Stimulated activated effector memory CD8-positive, alpha-beta T cell treated with anti-CD3 and anti-CD28 coated beads, Interleukin-12 subunit alpha, Interleukin-12 subunit beta, amount 100 ng/mL, for 72 hours (primary cell): ENCODE results near the gene TANGO6.

Source experiments
- ATAC-seq: fragments of 150-1000 bp; cut with Tn5 transposase; 2 replicates; pipeline ENCODE4 v1.10.0; 2021
- DNase-seq, 2 donors: peaks; one replicate each; pipeline ENCODE4 v3.0.0; 2021 to 2022; ENCODE audit warnings: low spot score in 2 of 2
- H3K27ac Mint-ChIP-seq: one replicate; pipeline ENCODE4 v1.8.0; 2022; ENCODE audit warnings: mild to moderate bottlenecking, mixed read lengths
- H3K36me3 Mint-ChIP-seq: one replicate; pipeline ENCODE4 v1.8.0; 2022; ENCODE audit warnings: mild to moderate bottlenecking, mixed read lengths
- H3K4me1 Mint-ChIP-seq: one replicate; pipeline ENCODE4 v1.8.0; 2022; ENCODE audit warnings: mixed read lengths
- H3K4me3 Mint-ChIP-seq: one replicate; pipeline ENCODE4 v1.8.0; 2022; ENCODE audit warnings: mild to moderate bottlenecking, mixed read lengths
- H3K9me3 Mint-ChIP-seq: one replicate; pipeline ENCODE4 v1.8.0; 2022; ENCODE audit warnings: mixed read lengths

The TANGO6 gene

DNA sequence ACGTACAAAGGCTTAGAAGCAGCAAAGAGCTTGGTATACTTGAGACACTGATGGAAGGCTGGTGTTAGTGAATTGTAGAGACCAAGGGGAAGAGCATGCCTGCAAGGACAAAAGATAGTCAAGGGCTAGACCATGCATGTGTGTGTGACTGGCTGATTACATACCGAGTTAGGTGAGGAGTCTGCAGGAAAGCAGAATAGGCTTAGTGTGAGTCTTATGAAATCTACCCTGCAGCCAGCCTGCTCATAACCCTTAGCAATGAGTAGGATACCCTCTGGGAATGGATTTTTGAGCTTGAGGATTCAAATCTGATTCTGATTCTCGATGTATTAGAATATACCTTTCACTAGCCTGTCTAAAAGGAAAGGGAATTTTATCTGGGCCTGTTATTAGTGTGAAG lies 77.0 kb downstream of the TANGO6 start:
- no peak for ATAC-seq
- no peak overlapping the region for H3K27ac Mint-ChIP-seq

DNA sequence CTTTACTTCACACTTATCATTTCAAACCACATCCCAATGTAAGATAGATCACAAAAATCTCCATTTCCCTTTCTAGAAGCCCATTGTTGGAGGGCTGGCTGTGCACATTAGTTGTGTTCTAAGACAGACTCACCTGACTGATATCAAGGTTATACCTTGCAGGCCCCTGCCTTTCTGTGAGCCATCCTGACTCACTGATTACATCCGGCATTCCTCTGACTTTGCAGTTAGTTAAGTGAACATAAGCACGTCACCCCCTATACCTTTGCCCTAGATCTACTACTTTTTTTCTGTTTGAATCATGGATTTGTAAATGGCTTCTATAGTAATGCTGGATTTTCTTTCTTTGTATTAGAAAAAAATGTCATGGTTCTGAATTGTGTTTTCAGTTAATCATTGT lies 78.3 kb downstream of the TANGO6 start:
- no peak overlapping the region for H3K4me3 Mint-ChIP-seq
- no peaks in the 10 kb centered on the region for H3K9me3 Mint-ChIP-seq
- H3K4me1 Mint-ChIP-seq, result no peaks in the 10 kb centered on the region
- peaks cover 71% of the 10 kb centered on the region for H3K36me3 Mint-ChIP-seq
- DNase-seq, result no peak
- H3K27ac Mint-ChIP-seq, result no peak overlapping the region
- ATAC-seq, result no peak

More for the DNA sequence above, 77.0 kb downstream of the TANGO6 start:
- H3K36me3 Mint-ChIP-seq, result peaks cover 59% of the 10 kb centered on the region
- no peak overlapping the region for H3K4me3 Mint-ChIP-seq
- no peaks in the 10 kb centered on the region for H3K4me1 Mint-ChIP-seq
- DNase-seq, result no peak
- H3K9me3 Mint-ChIP-seq, result no peaks in the 10 kb centered on the region

DNA sequence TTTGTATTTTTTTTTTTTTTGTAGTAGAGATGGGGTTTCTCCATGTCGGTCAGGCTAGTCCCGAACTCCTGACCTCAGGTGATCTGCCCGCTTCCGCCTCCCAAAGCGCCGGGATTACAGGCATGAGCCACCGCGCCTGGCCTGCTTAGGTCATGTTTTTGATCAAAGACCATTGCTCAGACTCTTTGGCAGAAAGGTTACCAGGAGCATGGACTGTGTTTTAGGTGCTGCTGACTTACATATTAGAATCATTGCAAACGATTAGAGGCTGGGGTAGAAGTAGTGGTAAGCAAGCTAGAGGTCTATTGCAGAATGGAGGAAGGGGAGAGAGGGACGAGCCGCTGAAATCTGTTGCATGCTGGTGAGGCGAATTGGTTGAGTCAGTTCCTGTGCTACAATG lies 79.8 kb downstream of the TANGO6 start:
- Mint-ChIP-seq H3K36me3 (peaks cover 75% of the 10 kb centered on the region), H3K4me1 (no peaks in the 10 kb centered on the region), H3K9me3 (no peaks in the 10 kb centered on the region), H3K4me3 (no peak overlapping the region), H3K27ac (no peak overlapping the region)
- no peak for DNase-seq
- no peak for ATAC-seq

DNA sequence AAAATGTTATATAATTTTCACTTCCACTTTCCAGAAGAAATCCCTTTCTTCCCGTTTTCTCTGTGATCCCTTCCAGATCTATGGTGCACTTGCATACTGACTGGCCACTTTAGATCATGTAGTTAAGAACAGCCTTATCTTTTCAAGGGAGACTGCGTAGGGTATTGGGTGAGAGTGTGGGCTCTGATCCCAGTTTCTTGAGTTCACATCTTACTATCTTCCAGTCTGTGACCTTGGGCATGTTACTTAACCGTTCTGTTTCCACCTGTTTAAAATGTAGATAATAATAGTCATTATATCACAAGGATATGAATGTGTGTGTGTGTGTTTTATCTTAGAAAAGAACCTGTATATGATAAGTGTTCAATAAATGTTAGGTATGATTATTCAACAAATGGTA lies 83.7 kb downstream of the TANGO6 start:
- no peak overlapping the region for H3K4me3 Mint-ChIP-seq
- H3K27ac Mint-ChIP-seq, result no peak overlapping the region
- ATAC-seq, result no peak
- H3K9me3 Mint-ChIP-seq, result no peaks in the 10 kb centered on the region
- DNase-seq, result no peak
- peaks cover 79% of the 10 kb centered on the region for H3K36me3 Mint-ChIP-seq
- no peaks in the 10 kb centered on the region for H3K4me1 Mint-ChIP-seq

DNA sequence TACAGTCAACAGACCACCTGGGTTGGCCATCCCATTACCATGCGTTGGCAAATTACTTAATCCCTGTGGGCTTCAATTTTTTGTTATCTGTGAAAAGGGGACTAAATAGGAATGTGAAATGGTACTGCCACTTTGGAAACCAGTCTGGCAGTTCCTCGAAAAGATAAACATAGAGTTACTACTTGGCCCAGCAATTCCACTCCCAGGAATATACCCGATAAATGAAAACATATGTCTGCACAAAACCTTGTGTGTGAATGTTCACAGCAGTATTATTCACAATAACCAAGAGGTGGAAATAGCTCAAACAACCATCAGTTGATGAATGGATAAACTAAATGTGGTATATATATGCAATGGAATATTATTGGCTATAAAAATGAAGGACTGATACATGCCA lies 87.9 kb downstream of the TANGO6 start:
- Mint-ChIP-seq H3K36me3 (peaks cover 83% of the 10 kb centered on the region), H3K4me3 (no peak overlapping the region), H3K9me3 (no peaks in the 10 kb centered on the region), H3K4me1 (no peaks in the 10 kb centered on the region), H3K27ac (no peak overlapping the region)
- no peak for ATAC-seq
- DNase-seq, result no peak

DNA sequence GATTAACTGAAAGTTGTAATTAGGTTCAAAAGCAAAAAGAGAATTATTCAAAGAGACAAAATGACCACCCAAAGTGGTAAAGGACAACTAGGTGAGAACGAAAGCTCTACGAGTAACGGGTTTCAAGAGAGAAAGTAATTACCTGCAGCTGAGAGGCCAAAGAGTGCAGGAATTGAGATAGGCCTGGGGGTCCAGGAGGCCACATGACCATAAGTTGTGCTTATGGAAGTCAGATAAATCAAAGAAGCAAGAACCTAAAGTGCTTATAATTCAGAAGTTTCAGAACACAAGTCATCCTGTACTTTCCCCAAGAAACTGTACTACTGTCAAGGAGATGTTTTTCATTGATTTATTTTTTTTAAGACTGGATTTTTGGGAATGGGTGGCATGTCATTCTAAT lies 91.1 kb downstream of the TANGO6 start:
- Mint-ChIP-seq H3K4me1 (no peaks in the 10 kb centered on the region), H3K4me3 (no peak overlapping the region), H3K27ac (no peak overlapping the region), H3K9me3 (no peaks in the 10 kb centered on the region), H3K36me3 (peaks cover 62% of the 10 kb centered on the region)
- ATAC-seq (no peak), DNase-seq (no peak)

DNA sequence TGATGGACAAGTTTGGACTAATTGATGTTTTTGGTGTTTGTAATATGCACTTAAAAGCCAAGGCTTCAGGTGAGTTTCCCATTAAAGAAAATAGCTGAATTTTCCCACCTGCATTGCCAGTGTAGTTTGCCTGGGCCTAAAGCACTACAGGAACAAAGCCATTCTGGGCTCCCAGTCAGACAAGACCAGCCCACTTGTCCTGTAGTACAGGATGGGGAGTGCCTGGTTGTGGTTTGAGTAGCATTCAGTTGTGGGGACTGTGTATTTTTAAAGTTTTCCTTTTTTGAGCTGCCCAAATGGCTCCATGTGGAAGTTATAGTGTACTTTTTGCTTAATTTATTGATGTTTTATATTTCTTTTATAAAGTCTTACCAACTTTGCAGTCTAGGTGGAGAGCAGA lies 91.7 kb downstream of the TANGO6 start:
- H3K36me3 Mint-ChIP-seq, result peaks cover 56% of the 10 kb centered on the region
- H3K4me1 Mint-ChIP-seq, result no peaks in the 10 kb centered on the region
- no peaks in the 10 kb centered on the region for H3K9me3 Mint-ChIP-seq
- ATAC-seq (no peak), DNase-seq (no peak)
- no peak overlapping the region for H3K4me3 Mint-ChIP-seq
- no peak overlapping the region for H3K27ac Mint-ChIP-seq

DNA sequence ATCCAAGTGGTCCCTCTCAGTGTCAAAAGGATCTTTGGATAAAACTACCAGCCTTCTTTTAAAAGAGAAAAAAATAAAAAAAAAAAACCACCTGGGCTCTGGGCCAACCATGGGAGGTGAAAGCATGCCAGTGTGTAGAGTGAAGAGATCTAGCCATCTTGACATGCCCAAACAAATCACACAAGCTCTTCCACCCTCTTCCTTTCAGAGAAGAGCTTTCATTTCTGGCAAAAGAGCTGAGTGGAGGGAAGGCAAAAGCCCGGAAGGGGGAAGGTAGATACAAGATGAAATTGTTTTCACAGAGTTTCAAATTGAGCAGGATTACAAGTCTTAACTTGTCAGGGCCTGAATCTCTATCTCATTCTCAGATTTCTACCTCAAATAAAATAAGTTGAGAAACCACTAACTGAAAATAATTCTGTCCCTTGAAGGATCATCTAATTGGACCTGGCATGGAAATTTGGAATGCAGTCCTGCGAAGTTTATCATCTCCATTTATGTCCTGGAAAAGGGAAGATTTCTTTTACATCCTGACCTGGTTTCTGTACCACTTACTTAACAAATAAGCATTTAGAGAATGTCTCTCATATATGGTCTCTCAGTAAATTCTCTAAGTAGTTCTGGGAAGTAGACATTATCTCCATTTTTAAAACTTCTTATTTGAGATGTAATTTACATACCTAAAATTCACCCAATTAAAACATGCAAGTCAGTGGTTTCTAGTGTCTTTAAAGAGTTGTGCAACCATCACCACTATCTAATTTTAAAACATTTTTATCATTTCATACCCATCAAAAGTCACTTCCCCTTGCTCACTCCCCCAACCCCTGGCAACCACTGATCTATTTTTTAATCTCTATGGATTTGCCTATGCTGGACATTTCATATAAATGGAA lies 93.7 kb downstream of the TANGO6 start:
- H3K4me3 Mint-ChIP-seq, result no peak overlapping the region
- DNase-seq, result no peak
- no peaks in the 10 kb centered on the region for H3K4me1 Mint-ChIP-seq
- H3K27ac Mint-ChIP-seq, result no peak overlapping the region
- H3K9me3 Mint-ChIP-seq, result no peaks in the 10 kb centered on the region
- H3K36me3 Mint-ChIP-seq, result peaks cover 44% of the 10 kb centered on the region
- ATAC-seq, result no peak

DNA sequence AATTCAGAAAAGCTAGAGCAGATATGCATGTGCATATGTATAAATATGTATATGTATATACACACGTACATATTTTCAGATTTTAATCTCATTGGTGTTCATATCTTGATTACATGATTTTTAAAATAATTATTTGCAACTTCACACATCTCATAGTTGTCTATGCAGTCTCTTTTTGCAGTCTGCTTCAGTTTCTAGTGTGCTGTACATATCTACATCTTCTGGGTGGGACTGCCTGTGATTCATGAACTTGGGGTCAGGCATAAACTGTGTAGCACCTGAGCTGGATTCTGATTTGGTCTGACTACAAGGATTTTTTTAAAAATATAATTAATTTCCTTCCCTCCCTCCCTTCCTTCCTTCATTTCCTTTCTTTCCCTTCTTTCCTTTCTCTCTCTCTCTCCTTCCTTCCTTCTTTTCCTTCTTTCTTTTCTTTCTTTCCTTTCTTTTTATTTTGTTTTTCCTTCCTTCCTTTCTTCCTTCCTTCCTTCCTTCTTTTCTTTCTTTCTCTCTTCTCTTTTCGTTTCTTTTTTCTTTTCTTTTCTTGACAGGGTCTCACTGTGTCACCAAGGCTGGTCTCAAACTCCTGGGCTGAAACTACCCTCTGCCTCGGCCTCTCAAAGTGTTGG lies 96.5 kb downstream of the TANGO6 start:
- Mint-ChIP-seq H3K4me1 (no peaks in the 10 kb centered on the region), H3K4me3 (no peak overlapping the region), H3K27ac (no peak overlapping the region), H3K9me3 (no peaks in the 10 kb centered on the region), H3K36me3 (peaks cover 35% of the 10 kb centered on the region)
- DNase-seq, result no peak
- ATAC-seq, result no peak

DNA sequence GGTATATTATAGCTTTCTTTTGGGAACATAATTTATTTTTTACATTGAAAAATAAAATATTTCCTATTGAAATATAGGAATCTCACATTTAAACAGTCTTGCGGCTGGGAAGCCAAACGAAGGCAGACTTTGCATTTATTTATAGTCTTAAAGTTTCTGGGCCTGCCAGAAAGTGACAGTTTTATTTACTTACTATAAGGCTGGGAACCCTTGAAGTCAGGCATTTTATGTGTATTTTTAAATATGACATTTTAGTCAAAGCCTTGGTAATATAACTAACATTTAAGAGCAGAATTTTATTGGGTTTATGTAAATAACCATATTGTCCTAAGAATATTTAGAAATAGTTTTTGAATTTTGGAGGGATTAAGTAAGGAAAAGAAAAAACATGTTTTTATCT lies 97.5 kb downstream of the TANGO6 start:
- DNase-seq (no peak), ATAC-seq (no peak)
- H3K4me1 Mint-ChIP-seq, result no peaks in the 10 kb centered on the region
- no peak overlapping the region for H3K4me3 Mint-ChIP-seq
- no peak overlapping the region for H3K27ac Mint-ChIP-seq
- peaks cover 36% of the 10 kb centered on the region for H3K36me3 Mint-ChIP-seq
- no peaks in the 10 kb centered on the region for H3K9me3 Mint-ChIP-seq

DNA sequence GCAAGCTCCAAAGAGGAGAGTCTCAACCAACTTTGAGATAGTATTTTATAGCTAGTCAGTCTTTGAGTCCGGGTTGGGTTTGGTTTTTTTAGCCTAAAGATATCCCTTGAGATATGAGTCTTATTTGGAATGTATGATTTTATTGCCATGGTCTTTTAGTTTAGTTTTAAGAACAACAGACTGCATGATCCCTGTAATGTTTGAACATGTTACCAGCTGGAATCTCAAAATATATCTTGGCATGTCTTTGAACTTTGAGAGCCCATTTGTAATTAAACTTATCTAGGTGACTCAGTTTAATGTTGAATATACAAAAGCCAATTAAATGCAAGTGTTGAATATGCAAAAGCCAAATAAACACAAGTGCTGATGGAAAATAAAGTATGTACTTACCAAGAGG lies 100.6 kb downstream of the TANGO6 start:
- Mint-ChIP-seq H3K27ac (no peak overlapping the region), H3K36me3 (peaks cover 32% of the 10 kb centered on the region), H3K9me3 (no peaks in the 10 kb centered on the region), H3K4me3 (no peak overlapping the region), H3K4me1 (no peaks in the 10 kb centered on the region)
- DNase-seq, result no peak
- no peak for ATAC-seq

DNA sequence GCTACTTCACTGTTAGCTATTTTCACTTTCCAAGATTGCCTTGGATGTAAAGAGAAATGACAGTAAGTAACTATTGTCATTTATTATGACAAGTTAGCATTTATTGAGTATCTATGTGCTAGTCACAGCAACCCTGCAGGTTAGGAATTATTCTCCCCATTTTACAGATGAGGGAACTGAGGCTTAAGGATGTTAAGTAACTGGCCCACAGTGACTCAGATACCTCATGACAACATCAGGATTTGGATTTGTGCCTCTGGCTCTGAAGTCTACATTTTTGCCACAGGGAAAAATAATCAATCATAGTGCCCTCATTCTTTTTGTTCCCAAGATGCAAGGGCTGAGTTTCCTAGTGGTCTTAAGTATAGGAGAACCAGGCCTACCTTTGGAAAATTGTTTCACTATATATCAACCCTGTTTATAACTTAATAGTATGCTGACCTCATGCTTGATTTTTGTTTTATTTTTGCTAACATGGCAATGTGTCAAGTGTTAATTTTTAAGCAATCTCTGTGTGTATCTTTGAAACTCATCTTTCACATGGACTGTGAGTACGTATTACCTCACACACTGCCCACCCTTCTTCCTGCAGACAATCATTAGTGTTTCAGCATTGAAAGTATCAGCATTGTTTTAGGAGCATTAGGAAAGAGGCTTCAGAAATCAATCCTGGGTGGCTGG lies 105.0 kb downstream of the TANGO6 start:
- Mint-ChIP-seq H3K9me3 (no peaks in the 10 kb centered on the region), H3K27ac (no peak overlapping the region), H3K4me1 (no peaks in the 10 kb centered on the region), H3K36me3 (peaks cover 22% of the 10 kb centered on the region), H3K4me3 (no peak overlapping the region)
- no peak for ATAC-seq
- no peak for DNase-seq

DNA sequence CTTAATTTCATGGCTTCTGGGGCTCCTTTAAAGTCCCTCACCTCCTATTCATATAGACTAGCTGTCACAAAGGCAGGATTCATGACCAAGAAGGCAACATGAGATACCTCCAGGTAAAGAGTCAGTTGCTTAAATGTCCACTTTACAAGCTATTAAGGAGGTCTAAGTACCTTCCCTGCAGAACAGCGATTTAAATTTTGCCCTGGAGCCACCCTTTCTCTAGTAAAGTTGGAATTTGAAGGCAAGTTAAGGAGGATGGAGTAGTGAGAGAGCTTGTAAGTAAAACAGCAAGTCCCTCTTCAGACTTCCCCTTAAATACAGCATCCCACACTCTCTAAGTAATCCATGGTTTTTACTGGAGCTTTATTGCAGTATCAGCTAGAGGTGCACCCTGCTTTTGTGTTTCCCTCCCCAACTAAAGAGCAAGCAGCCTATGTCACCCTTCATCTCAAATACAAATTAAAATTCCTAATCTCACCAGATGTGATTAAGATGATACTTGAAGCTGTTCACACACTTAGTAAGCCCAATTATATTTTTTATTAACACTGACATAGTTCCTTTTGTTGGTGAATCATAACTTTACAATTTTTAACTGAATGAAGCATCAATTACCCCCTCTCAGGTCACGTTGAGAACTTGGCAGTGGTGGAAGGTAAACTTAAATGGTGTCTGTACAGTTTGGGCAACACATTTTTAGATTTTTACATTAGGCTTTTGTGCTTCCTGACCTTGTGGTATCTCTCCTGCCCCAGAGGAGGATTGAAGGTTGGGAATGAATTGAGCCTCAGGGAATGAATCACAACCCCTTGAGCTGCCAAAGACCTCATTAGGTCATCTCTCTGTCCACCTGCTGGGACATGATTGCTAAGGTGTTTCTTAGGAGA lies 108.9 kb downstream of the TANGO6 start:
- peak overlapping the region; percentile 21 for H3K27ac Mint-ChIP-seq
- H3K36me3 Mint-ChIP-seq, result no peaks in the 10 kb centered on the region
- ATAC-seq (no peak), DNase-seq (no peak)
- no peaks in the 10 kb centered on the region for H3K4me1 Mint-ChIP-seq
- H3K4me3 Mint-ChIP-seq, result no peak overlapping the region
- no peaks in the 10 kb centered on the region for H3K9me3 Mint-ChIP-seq

DNA sequence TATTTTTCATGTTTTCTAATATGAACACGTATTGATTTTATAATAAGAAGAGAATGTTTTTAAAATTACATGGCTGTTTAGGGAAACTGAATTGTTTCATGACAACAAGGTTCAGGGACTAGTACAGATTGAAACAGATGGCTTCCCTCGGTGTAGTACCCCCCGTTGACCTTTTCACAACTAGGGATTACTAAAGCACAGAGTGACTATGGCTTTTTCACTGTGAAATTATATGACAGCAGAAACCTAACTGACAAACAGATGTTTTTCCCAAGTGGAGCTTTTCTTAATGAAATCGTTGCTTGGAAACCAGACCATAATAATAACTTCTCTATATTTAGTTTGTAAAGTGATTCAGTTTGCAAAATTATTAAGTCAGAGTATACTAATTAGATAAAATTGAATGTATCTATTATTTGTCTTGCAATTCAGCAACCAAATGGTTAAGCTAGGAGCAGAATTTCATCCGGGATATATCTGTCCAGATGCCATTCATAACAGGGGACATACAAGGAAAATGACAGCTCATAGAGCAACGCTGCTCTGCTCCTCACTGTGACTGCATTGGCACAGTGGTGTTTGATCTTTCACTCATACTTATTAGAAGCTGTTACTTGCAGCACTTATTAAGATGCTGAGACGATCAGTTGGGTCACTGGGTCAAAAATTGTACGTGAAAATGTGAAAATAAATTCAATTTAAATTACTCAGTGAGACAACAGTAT lies 111.7 kb downstream of the TANGO6 start:
- no peak overlapping the region for H3K4me3 Mint-ChIP-seq
- no peak overlapping the region for H3K27ac Mint-ChIP-seq
- DNase-seq (no peak), ATAC-seq (no peak)
- no peaks in the 10 kb centered on the region for H3K36me3 Mint-ChIP-seq
- no peaks in the 10 kb centered on the region for H3K4me1 Mint-ChIP-seq
- no peaks in the 10 kb centered on the region for H3K9me3 Mint-ChIP-seq
